HG03196 (cell line): ENCODE measurements around the gene APEH.

Source experiments
- ATAC-seq: cut with Tn5 transposase; IDR thresholded peaks from one replicate; pipeline ENCODE4 v1.9.1; 2021; ENCODE audit not compliant: unreplicated experiment

APEH gene

DNA sequence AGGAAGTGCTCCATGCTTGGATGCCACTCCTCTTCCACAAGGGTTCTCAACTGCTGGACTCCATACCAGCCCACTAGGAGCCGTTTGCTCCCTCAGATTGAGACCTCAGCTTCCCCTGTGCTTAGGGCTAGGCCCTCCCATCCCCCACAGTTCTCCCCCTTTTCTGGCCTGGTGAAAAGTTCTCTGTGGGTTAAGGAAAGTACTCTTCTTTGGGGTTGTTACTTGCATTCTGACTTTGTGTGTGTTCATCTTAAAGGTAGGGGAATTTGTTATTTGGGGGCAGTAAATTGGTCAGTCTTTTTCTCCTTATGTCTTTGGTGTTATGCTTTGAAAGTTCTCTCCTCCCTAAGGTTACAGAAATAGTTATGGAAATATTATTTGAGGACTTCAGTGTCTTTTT, 24.0 kb upstream of the APEH start:
- no peak for ATAC-seq

DNA sequence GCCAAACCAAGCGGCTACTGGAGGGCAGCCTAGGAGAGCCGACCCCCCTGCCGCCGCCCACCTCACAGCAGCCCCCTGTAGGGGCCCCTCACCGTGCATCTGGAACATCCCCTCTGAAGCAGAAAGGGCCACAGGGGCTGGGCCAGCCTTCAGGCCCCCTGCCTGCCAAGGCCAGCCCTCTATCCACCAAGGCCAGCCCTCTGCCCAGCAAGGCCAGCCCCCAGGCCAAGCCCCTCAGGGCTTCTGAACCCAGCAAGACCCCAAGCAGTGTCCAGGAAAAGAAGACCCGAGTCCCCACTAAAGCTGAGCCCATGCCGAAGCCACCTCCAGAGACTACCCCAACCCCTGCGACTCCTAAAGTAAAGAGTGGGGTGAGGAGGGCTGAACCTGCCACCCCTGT, 23.5 kb upstream of the APEH start:
- ATAC-seq: no peak

DNA sequence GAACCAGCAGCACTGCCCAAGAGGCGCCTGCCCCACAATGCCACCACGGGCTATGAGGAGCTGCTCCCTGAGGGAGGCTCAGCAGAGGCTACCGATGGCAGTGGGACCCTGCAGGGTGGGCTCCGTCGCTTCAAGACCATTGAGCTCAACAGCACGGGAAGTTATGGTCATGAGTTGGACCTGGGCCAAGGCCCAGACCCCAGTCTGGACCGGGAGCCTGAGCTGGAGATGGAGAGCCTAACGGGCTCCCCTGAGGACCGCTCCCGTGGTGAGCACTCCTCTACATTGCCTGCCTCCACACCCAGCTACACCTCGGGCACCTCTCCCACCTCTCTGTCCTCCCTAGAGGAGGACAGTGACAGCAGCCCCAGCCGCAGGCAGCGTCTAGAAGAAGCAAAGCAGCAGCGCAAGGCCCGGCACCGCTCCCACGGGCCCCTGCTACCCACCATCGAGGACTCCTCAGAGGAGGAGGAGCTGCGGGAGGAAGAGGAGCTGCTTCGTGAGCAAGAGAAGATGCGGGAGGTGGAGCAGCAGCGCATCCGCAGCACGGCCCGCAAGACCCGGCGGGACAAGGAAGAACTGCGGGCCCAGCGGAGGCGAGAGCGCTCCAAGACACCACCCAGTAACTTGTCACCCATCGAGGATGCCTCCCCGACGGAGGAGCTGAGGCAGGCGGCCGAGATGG, 21.8 kb upstream of the APEH start:
- no peak for ATAC-seq

DNA sequence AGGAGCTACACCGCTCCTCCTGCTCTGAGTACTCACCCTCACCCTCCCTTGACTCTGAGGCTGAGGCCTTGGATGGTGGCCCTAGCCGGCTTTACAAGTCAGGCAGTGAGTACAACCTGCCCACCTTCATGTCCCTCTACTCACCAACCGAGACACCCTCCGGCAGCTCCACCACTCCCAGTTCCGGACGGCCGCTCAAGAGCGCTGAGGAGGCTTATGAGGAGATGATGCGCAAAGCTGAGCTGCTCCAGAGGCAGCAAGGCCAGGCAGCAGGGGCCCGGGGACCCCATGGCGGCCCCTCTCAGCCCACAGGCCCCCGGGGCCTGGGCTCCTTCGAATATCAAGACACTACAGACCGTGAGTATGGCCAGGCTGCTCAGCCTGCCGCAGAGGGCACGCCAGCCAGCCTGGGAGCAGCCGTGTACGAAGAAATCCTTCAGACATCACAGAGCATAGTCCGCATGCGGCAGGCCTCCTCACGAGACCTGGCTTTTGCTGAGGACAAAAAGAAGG, 21.2 kb upstream of the APEH start:
- no peak for ATAC-seq

DNA sequence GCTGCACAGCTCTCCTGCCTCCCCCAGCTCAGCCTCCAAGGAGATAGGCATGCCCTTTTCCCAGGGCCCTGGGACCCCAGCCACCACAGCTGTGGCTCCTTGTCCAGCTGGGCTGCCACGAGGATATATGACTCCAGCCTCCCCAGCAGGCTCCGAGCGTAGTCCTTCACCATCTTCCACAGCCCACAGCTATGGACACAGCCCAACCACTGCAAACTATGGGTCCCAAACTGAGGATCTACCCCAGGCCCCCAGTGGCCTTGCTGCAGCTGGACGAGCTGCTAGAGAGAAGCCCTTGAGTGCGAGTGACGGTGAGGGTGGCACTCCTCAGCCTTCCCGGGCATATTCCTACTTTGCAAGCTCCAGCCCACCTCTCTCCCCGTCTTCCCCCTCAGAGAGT, 20.5 kb upstream of the APEH start:
- no peak for ATAC-seq

DNA sequence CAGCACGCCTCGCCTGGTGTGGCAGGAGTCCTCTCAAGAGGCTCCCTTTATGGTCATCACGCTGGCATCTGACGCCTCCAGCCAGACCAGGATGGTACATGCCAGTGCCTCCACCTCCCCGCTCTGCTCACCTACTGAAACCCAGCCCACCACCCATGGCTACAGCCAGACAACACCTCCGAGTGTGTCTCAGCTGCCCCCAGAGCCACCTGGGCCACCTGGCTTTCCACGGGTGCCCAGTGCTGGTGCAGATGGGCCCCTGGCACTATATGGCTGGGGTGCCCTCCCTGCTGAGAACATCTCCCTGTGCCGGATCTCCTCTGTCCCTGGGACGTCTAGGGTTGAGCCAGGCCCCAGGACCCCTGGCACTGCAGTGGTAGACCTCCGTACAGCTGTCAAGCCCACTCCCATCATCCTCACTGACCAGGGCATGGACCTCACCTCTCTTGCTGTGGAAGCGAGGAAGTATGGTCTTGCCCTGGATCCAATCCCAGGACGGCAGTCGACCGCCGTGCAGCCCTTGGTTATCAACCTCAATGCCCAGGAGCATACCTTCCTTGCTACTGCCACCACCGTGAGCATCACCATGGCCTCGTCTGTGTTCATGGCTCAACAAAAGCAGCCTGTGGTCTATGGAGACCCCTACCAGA, 19.9 kb upstream of the APEH start:
- no peak for ATAC-seq

DNA sequence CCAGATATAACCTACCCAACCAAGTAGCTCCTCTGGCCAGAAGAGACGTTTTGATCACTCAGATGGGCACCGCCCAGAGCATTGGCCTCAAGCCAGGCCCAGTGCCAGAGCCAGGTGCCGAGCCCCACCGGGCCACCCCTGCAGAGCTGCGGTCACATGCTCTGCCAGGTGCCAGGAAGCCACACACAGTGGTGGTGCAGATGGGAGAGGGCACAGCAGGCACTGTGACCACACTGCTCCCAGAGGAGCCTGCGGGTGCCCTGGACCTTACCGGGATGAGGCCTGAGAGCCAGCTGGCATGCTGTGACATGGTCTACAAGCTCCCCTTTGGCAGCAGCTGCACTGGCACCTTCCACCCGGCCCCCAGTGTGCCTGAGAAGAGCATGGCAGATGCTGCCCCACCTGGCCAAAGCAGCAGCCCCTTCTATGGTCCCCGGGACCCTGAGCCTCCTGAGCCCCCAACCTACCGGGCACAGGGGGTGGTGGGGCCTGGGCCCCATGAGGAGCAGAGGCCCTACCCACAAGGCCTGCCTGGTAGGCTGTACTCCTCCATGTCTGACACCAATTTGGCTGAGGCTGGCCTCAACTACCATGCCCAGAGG, 19.1 kb upstream of the APEH start:
- ATAC-seq: no peak

DNA sequence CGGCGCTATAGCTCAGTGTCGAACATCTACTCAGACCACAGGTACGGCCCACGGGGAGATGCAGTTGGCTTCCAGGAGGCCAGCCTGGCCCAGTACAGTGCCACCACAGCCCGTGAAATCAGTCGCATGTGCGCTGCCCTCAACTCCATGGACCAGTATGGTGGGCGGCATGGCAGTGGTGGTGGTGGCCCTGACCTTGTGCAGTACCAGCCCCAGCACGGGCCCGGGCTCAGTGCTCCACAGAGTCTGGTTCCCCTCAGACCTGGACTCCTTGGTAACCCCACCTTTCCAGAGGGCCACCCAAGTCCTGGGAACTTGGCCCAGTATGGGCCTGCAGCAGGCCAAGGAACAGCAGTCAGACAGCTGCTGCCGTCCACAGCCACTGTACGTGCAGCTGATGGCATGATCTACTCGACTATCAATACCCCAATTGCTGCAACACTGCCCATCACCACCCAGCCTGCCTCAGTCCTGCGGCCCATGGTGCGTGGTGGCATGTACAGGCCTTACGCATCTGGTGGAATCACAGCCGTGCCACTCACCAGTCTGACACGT, 18.3 kb upstream of the APEH start:
- no peak for ATAC-seq

DNA sequence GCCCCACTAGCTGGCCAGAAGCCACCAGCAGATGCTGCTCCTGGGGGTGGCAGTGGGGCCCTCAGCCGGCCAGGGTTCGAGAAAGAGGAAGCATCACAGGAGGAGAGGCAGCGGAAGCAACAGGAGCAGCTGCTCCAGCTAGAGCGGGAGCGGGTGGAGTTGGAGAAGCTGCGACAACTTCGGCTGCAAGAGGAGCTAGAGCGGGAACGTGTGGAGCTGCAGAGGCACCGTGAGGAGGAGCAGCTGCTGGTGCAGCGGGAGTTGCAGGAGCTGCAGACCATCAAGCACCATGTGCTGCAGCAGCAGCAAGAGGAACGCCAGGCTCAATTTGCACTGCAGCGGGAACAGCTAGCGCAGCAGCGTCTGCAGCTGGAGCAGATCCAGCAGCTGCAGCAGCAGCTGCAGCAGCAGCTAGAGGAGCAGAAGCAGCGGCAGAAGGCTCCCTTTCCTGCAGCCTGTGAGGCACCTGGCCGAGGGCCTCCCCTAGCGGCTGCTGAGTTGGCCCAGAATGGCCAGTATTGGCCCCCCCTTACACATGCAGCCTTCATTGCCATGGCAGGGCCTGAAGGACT, 17.5 kb upstream of the APEH start:
- no peak for ATAC-seq

DNA sequence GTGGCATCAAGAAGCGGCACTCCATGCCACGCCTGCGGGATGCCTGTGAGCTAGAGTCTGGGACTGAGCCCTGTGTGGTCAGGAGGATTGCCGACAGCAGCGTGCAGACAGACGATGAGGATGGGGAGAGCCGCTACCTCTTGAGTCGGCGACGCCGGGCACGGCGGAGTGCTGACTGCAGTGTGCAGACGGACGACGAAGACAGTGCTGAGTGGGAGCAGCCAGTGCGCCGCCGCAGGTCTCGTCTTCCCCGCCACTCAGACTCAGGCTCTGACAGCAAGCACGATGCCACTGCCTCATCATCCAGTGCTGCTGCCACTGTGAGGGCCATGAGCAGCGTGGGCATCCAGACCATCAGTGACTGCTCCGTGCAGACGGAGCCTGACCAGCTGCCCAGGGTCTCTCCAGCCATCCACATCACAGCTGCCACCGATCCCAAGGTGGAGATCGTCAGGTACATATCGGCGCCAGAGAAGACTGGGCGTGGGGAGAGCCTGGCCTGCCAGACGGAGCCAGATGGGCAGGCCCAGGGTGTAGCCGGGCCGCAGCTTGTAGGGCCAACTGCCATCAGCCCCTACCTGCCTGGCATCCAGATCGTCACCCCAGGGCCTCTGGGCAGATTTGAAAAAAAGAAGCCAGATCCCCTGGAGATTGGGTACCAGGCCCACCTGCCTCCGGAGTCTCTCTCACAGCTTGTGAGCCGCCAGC, 16.8 kb upstream of the APEH start:
- no peak for ATAC-seq

DNA sequence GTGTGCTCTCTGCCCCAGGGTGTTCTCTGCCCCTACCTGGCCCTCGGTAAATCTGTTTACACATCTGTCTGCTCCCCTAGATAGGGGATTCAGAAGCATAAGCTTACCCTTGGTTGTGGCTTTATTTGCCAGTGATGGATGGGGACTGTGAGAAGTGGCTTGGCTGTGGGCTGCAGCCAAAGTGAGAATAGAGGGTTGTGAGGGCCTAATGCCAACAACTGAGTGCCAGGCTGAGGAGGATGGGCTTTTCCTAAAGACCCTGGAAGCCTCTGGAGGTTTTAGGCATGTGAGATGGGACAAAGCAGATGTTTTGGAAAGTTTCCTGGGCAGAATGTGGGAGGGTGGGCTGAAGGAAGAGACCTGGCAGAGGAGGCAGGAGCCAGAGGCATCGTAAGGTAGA, 15.4 kb upstream of the APEH start:
- no peak for ATAC-seq

DNA sequence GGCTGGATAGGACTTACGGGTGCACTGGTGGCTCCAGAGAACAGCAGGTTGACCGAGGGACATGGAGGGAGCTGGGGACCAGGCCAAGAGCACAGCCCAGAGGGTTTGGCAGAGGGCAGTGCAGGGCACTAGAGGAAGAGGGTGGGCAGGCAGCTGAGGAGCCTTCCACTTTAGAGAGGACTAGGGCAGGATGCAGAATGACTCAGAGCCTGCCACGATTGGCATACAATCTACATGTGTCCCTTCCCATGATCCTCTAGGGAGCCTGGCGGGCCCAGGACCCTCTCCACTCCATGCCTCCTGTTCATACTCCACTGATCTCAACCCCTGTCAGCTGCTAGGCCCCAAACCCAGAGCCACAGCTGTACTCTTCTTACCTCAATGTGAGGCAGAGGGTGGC, 14.4 kb upstream of the APEH start:
- no peak for ATAC-seq

DNA sequence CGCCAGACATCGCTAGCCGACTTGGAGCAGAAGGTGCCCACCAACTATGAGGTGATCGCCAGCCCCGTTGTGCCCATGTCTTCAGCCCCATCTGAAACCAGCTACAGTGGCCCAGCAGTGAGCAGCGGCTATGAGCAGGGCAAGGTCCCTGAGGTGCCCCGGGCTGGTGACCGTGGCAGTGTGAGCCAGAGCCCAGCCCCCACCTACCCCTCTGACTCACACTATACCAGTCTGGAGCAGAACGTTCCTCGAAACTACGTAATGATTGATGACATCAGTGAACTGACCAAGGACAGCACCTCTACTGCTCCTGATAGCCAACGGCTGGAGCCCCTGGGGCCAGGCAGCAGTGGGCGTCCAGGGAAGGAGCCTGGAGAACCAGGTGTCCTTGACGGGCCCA, 12.9 kb upstream of the APEH start:
- ATAC-seq: no peak

DNA sequence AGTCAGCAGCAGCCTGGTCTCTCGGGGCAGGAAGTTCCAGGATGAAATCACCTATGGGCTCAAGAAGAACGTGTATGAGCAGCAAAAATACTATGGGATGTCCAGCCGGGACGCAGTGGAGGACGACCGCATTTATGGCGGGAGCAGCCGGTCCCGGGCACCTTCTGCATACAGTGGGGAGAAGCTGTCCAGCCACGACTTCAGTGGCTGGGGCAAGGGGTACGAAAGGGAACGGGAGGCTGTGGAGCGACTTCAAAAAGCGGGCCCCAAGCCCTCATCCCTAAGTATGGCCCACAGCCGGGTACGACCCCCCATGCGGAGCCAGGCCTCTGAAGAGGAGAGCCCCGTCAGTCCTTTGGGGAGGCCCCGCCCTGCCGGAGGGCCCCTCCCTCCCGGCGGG, 12.1 kb upstream of the APEH start:
- ATAC-seq: no peak

DNA sequence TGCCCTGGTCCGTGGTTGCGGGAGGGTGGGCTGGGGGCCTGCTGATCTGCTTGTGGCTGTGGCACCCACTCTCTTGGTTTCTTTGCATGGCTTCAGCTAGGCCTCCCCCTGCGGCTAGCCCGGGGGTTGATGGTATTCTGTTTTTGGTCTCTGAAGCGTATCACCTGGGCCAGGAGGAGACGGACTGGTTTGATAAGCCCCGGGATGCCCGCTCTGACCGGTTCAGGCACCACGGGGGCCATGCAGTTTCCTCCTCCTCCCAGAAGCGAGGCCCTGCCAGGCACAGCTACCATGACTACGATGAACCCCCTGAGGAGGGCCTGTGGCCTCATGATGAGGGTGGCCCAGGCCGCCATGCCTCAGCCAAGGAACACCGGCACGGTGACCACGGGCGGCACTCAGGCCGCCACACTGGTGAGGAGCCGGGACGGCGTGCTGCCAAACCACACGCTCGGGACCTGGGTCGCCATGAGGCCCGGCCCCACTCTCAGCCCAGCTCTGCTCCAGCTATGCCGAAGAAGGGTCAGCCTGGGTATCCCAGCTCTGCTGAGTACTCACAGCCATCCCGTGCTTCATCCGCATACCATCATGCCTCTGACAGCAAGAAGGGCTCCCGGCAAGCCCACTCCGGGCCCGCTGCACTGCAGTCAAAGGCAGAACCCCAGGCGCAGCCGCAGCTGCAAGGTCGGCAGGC, 11.3 kb upstream of the APEH start:
- no peak for ATAC-seq

DNA sequence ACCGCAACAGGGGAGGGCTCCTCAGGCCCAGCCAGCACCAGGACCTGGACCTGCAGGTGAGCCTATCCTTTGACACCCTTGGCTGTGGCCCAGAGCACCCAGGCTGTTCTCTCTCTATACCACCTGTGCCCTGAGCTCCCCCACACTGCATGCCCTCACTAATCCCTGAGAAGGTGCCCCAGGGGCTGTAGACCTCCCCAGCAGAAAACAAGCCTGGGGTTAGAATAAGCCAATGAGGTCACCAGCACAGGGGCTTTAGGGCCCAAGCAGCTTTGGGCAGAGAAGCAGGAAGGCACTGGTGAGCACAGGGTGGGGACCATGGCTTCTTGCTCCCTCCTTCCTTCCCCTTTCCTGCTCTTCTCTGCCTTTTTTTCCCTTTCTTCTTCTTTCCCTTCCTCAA, 10.3 kb upstream of the APEH start:
- ATAC-seq: no peak

DNA sequence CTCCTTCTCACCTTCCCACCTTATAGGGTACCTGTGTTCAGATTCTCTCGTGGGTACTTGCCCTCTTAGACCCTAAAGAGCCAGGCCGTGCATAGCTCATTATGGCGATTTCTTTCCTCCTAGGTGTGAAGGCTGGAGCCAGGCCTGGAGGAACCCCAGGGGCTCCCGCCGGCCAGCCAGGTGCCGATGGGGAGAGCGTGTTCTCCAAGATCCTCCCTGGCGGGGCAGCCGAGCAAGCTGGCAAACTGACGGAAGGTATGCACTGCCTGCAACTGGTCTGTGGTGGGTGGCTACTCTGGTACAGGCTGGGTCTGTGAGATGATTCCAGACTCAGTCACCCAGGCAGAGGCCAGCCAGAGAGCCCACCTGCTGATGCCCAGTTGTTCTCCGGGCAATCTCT, 9.9 kb upstream of the APEH start:
- ATAC-seq: no peak

DNA sequence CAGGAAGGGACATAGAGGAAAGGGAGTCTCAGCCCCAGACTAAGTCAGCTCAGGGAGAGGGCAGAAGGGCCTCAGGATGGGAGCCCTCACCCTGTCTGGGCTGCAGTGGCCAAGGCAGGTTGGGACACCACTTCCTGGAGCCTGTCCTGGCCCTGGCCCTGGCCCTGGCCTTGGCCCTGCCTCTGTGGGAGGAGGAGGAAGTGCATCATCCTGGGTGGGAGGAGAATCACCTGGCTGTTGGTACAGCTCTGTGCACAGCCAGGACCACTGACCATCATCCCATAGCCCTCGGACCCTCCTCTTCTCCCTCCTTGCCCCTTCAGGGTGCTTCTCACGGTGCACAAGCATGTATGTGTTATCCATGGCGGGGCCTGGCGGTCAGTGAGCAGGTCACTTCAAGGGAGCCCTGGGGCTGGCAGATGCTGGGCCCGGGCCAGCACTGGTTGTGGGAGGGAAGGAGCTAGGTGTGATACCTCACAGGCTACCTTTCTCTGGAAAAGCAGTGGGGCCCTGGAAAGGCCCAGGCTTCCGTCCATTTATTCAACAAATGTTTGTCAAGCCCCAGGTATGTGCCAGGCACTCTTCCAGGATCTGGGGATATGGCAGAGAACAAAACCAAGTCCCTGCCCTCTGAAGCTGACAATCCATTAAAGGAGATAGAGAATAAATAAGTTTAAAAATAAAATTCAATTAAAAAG, 8.2 kb upstream of the APEH start:
- no peak for ATAC-seq

DNA sequence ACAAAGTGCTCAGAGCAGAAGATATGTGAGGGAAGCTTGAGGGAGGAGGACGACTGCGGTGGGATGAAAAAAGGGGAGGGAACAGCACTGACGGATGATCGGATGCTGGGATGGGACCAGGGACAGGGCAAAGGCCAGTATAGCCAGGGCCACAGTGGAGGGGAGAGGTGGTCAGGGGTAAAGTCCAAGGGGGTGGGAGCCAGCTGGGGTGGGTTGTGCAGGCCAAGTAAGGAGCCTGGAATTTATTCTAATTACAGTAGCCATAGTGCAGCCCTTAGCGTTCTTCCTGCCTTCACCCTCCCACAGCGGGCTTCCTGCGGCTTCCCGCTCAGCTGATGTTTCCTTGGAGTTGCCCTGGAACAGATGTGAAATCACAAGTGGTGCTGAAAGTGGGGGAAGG, 7.6 kb upstream of the APEH start:
- no peak for ATAC-seq
